Activated CD8-positive, alpha-beta T cell treated with anti-CD3 and anti-CD28 coated beads, Interleukin-2, amount 10 ng/mL, durations not matched to agents 7 days and 5 days (primary cell): ENCODE data around the gene DNM2. TPM values are rescaled to one million over a fixed set of nuclear protein-coding genes. Genes with fewer than 3 reads are reported as not detected.
"Not testable (repeated sequence)": the region's sequence is repeated elsewhere in the genome, so short reads cannot be mapped to it uniquely, and the experiment has no call there.

Source experiments
- ATAC-seq: fragments of 150-1000 bp; cut with Tn5 transposase; one replicate; pipeline ENCODE4 v1.10.0; 2021; ENCODE audit warnings: moderate library complexity
- CTCF ChIA-PET: fragments of 350-600 bp; sonication (Branson Sonifier 250); formaldehyde crosslinking; loops from one replicate; lab custom pipeline; 2021; ENCODE audit warnings: antibody characterized with exemption; lab: Charles Lee
- POLR2A ChIA-PET: fragments of 350-600 bp; sonication (Branson Sonifier 250); formaldehyde crosslinking; loops from one replicate; lab custom pipeline; 2021; ENCODE audit warnings: antibody characterized with exemption; lab: Charles Lee
- DNase-seq: peaks from one replicate; pipeline ENCODE4 v3.0.0-alpha.2; 2020
- H3K27ac Mint-ChIP-seq: one replicate; pipeline ENCODE4 v1.8.0; 2021; ENCODE audit warnings: mild to moderate bottlenecking, mixed read lengths
- H3K27me3 Mint-ChIP-seq: one replicate; pipeline ENCODE4 v1.8.0; 2021; ENCODE audit warnings: low read depth, mixed read lengths
- H3K36me3 Mint-ChIP-seq: one replicate; pipeline ENCODE4 v1.8.0; 2021; ENCODE audit warnings: low read depth, mixed read lengths
- H3K4me1 Mint-ChIP-seq: one replicate; pipeline ENCODE4 v1.8.0; 2021; ENCODE audit warnings: low read depth, mixed read lengths
- H3K4me3 Mint-ChIP-seq: one replicate; pipeline ENCODE4 v1.8.0; 2021; ENCODE audit warnings: mild to moderate bottlenecking, mixed read lengths
- H3K9me3 Mint-ChIP-seq: one replicate; pipeline ENCODE4 v1.8.0; 2022; ENCODE audit warnings: mixed read lengths; ENCODE audit not compliant: insufficient read depth
- microRNA-seq: library from miRNA; unstranded; fragments of <30 nt; microRNA quantifications from one replicate; pipeline ENCODE4 v1.2.0, GENCODE V29; 2022
- total RNA-seq, 2 experiments: library from RNA; stranded (reverse); gene quantifications; one replicate each; pipeline ENCODE4 v1.2.3, GENCODE V29; 2021

DNM2 gene
- total RNA-seq, 2 experiments from 2014 or later, result 239 to 240 TPM

DNA sequence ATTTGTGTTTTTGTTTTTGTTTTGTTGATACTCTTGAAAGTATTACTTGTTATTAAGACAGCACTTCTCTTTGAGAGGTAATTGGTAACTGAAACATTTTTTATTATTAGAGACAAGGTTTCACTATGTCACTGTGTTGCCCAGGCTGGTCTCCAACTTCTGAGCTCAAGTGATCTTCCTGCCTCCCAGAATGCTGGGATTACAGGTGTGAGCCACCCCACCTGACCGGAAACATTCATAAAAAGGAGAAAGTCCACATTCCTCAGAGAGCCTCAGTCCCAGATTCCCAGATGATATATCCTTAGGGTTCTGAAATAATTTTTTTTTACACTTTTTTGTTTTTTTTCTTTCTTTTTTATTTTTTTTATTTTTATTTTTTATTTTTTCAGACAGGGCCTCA, 156.1 kb downstream of the DNM2 start:
- H3K9me3 Mint-ChIP-seq, result no peaks in the 10 kb centered on the region
- H3K4me3 Mint-ChIP-seq, result peak overlapping the region; percentile 31
- ChIA-PET POLR2A (no interaction called here), CTCF (interaction anchor here (1.1 to 3.2 kb wide), 2 partner anchors 10 to 157 kb away, joined by 3 to 22 read pairs; no protein-coding TSS in a partner anchor)
- no peaks in the 10 kb centered on the region for H3K27me3 Mint-ChIP-seq
- no peak for ATAC-seq
- H3K27ac Mint-ChIP-seq, result no peak overlapping the region
- peaks cover 44% of the 10 kb centered on the region for H3K4me1 Mint-ChIP-seq
- DNase-seq, result no peak
- peaks cover 7% of the 10 kb centered on the region for H3K36me3 Mint-ChIP-seq

GRCh38 chr19:10876459-10877240, 158.8 kb downstream of the DNM2 start:
- POLR2A ChIA-PET, result no interaction called here
- Mint-ChIP-seq H3K27ac (peak overlapping the region; percentile 46), H3K4me3 (no peak overlapping the region)

DNA sequence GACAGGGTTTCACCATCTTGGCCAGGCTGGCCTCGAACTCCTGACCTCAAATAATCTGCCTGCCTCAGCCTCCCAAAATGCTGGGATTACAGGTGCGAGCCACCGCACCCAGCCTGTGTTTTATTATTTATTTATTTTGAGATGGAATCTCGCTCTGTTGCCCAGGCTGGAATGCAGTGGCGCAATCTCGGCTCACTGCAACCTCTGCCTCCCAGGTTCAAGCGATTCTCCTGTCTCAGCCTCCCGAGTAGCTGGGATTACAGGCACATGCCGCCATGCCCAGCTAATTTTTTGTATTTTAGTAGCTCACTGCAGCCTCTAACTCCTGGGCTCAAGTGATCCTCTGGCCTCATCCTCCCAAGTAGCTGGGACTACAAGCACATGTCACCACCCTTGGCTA, 159.7 kb downstream of the DNM2 start:
- H3K4me3 Mint-ChIP-seq, ATAC-seq, H3K9me3 Mint-ChIP-seq, DNase-seq, POLR2A ChIA-PET, H3K27me3 Mint-ChIP-seq: not testable (repeated sequence)
- Mint-ChIP-seq H3K36me3 (peaks cover 11% of the 10 kb centered on the region), H3K27ac (peak overlapping the region; percentile 92), H3K4me1 (peaks cover 41% of the 10 kb centered on the region)
- CTCF ChIA-PET, result interaction anchor here (1.0 to 1.5 kb wide), 3 partner anchors 11 to 160 kb away, joined by 3 to 5 read pairs (median 5); partner anchors contain the start of genes DNM2 and TMED1

More at GRCh38 chr19:10876459-10877240, 158.8 kb downstream of the DNM2 start:
- no peak for ATAC-seq
- CTCF ChIA-PET, result interaction anchor here (1.1 to 1.5 kb wide), 3 partner anchors 41 to 159 kb away, joined by 3 to 5 read pairs (median 3); partner anchors contain the start of genes DNM2 and TMED1
- Mint-ChIP-seq H3K36me3 (peaks cover 11% of the 10 kb centered on the region), H3K27me3 (no peaks in the 10 kb centered on the region), H3K4me1 (peaks cover 45% of the 10 kb centered on the region), H3K9me3 (no peaks in the 10 kb centered on the region)
- DNase-seq, result no peak

- Mint-ChIP-seq H3K36me3 (peaks cover 11% of the 10 kb centered on the region), H3K4me1 (peaks cover 35% of the 10 kb centered on the region), H3K9me3 (no peaks in the 10 kb centered on the region), H3K27me3 (no peaks in the 10 kb centered on the region), H3K27ac (peak overlapping the region; percentile 92), H3K4me3 (peak overlapping the region; percentile 38)
- ChIA-PET CTCF (interaction anchor here (1.0 to 1.6 kb wide), 3 partner anchors 10 to 160 kb away, joined by 3 to 5 read pairs (median 4); partner anchors contain the start of gene DNM2), POLR2A (interaction anchor here (0.7 kb wide), 1 partner anchor 15 kb away, joined by 3 read pairs; no protein-coding TSS in a partner anchor)
- ATAC-seq (no peak), DNase-seq (no peak)
These were observed 160.4 kb downstream of the DNM2 start for GRCh38 chr19:10878253-10878652.

Small RNA genes within 50 kb of the gene (microRNA-seq; reads per million reads assigned to microRNA genes)
- gene MIR199A1, result not detected
- not detected for gene MIR4748
- not detected for gene MIR638
- gene MIR6793, result not detected

Other genes starting within 250 kb of the DNM2 start
- gene KEAP1, start 214.7 kb upstream of the DNM2 start, total RNA-seq, result 10 to 100 TPM; 89.4 to 92.1 TPM
- under 1 TPM; 0.89 to 0.95 TPM for gene S1PR5, start 200.6 kb upstream of the DNM2 start, total RNA-seq
- gene ATG4D, start 174.2 kb upstream of the DNM2 start, total RNA-seq, result 10 to 100 TPM; 46.1 to 46.9 TPM
- 10 to 100 TPM; 64.0 to 72.8 TPM for gene KRI1, start 152.1 kb upstream of the DNM2 start, total RNA-seq
- gene CDKN2D, start 149.1 kb upstream of the DNM2 start, total RNA-seq, result 10 to 100 TPM; 86.0 to 88.7 TPM
- not detected for gene AP1M2, start 130.8 kb upstream of the DNM2 start, total RNA-seq
- gene SLC44A2, start 92.5 kb upstream of the DNM2 start, total RNA-seq, result 100 to 1,000 TPM; 112 to 121 TPM
- gene ILF3, start 63.7 kb upstream of the DNM2 start, total RNA-seq, result 100 to 1,000 TPM; 407 to 408 TPM
- 10 to 100 TPM; 36.5 to 36.6 TPM for gene QTRT1, start 16.6 kb upstream of the DNM2 start, total RNA-seq
- gene TMED1, start 118.1 kb downstream of the DNM2 start, total RNA-seq, result 10 to 100 TPM in 1 of 2 experiments, 1 to 10 TPM in 1; 9.3 to 11.2 TPM
- 1 to 10 TPM; 1.1 to 2.2 TPM for gene C19orf38, start 130.3 kb downstream of the DNM2 start, total RNA-seq
- 10 to 100 TPM; 33.2 to 33.4 TPM for gene CARM1, start 153.5 kb downstream of the DNM2 start, total RNA-seq
- gene YIPF2, start 210.6 kb downstream of the DNM2 start, total RNA-seq, result 10 to 100 TPM; 20.4 to 20.5 TPM
- gene TIMM29, start 210.7 kb downstream of the DNM2 start, total RNA-seq, result 10 to 100 TPM; 20.2 to 23.0 TPM
- gene SMARCA4, start 243.0 kb downstream of the DNM2 start, total RNA-seq, result 100 to 1,000 TPM; 108 to 115 TPM